GM19240 (cell line): ENCODE data around the gene ARPC5.

Experiments
- DNase-seq: peaks from one replicate; pipeline ENCODE4 v3.0.0; 2011; ENCODE audit warnings: low spot score; ENCODE audit not compliant: insufficient read length

The ARPC5 gene

DNA sequence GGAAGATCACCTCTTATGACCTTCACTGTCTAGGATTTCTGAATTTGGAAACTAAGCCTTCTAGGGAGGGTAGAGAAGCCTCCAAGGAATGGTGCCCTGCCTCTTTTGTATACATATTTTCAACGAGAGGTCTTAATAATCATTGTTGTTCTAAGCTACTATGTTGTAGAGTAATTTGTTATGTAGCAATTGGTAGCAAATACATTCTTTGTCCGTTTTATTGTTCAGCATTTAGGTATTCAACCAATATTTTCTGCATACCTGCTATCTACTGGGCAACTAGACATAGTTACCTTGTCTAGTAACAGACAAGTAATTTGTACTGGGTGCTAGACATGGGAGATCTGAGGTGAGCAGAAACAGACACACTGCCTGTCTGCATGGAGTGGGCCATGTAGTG, 24.6 kb downstream of the ARPC5 start:
- DNase-seq = no peak

DNA sequence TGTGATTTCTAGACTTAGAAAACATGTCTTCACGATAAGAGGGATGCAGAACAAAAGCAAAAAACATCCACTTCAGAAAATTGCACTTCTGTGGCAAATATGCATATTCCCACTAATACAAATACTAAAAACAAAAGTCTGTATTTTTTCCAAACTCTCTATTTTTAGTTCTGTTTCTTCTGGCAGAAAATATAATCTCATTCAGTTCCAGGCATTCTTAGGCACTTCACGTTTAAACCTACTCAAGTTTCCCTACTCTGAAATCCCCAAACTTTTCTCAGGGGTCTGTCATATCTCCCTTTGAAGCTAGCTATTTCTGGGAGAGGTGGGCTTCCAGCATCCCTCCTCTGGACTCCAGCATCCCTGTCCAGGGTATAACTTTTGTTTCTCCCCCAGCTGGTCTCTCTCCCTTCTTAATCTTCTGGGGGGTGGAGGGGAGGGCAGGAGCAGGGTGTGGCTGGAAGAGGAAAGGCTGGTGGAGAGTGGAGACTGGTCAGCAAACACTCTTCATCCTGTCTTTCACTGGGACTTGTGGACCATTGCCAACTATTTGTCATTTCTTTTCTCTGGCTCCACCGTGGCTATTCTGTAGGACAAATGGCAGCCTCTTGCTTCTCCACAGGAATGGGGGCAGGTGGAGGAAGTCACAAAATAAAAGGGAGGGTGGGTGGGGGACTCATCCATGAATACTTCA, 25.7 kb downstream of the ARPC5 start:
- no peak for DNase-seq

DNA sequence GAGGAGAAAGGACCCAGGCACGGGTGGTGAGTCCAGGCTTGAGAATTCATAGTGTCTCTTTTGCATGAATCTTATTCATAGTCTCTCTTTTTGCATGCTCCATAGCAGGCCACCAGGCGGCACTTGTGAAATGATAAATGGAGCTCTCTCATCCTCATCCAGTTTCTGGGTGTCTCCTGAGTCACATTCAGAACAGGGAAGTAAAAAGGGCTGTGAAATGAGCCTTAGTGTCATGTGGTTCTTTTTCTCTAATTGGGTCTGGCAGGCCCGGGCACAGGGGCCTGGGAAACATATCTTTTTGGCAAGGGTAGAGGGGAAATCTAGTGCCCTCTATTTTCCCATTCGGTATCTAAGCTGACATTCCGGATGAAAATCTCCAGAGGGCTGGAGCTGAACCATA, 26.3 kb downstream of the ARPC5 start:
- no peak for DNase-seq

DNA sequence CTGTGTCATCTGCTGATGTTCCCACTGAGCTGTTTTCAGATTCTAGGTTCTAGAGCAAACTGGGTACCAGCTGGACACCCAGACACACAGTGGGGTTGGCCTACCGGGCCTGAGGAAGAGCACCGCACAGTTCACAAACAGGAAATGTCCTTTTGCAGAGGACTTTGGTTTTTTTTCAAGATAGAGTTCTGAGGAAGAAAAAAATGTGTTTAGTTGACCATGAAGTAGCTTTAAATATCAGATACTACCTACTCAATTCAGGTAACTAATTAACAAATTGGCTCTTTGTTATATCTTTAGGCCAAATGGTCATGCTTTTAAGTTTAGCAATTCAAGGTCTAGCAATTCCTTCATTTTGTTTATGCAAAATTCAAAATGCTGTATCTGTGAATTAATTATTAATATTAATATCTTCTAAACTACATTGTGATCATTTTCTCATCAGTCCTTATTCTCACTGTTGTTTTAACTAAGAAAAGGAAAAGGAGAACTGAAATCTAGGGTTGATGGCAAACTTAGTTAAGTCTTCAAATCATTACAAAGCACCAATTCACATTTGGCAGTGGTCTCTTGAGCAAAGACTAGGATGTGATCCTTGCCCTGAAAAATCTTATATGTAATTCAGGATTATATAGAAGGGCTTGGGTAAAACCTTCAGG, 28.1 kb downstream of the ARPC5 start:
- no peak for DNase-seq

DNA sequence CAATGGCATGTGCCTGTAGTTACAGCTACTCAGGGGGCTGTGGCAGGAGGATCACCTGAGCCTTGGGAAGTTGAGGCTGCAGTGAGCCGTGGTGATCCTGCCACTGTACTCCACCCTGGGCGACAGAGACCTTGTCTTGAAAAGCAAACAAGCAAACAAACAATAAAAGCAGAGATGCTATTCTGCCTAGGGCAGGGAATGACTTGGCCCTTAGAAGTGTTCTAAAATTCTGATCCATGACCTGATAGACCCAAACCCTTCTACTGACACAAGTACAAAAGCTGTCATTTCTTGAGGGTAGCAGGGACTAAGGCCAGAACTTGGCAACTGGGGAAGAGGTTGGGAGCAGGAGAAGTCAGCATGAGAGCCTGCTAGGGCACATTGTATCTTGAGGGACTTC, 29.7 kb downstream of the ARPC5 start:
- DNase-seq = no peak

DNA sequence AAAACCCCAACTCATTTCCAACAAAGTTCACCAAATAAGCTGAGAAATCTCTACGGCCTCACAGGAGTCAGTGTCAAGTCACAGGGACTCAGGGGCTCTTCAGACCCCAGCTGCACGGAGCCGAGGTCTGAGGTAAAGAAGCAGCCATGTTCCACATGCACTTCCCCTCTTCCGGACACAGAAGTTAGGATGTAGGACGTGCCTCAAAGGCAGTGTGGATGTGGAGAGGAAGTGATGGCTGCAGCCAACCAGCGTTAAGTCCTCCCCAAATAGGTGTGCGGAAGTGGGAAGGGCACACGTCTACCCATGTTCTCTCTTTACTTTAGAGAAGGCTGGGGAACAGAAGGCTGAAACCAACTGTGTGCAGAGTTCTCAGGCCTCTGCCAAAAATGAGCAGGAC, 30.8 kb downstream of the ARPC5 start:
- DNase-seq = no peak

DNA sequence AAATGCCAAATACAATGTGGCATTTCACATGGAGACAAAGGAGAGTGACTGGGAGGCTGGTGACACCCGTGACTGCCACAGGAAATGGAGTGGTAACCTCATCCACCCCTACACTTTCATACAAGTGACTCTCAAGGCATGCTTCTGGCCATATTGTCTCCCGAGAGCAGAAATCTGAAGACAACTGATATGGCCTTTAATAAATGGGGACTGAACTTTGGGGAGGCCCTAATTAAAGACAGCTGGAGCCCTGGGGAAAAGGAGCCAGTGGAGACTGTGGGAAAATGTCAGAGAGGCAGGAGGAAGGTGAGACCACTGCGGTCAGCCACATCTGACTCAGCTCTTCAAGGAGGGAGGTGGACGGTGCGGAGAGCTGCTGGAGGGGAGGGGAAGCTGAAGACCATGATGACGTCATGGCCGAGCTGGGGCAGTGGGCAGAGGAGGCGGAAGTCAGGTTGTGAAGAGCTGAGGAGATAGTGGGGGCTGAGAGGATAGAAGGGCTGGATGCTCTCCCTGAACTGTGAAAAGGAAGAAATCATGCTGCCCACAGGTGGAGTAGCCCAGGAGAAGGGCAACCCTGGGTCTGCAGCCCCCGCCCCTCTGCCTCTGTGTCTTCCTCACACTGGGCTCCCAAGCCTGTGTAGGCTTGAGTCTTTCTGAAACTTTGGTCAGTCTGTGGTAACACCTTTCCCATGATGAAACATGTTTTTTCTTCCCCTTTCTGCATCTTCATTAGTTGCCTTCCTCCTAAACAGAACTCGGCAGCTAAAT, 31.4 kb downstream of the ARPC5 start:
- DNase-seq = no peak

DNA sequence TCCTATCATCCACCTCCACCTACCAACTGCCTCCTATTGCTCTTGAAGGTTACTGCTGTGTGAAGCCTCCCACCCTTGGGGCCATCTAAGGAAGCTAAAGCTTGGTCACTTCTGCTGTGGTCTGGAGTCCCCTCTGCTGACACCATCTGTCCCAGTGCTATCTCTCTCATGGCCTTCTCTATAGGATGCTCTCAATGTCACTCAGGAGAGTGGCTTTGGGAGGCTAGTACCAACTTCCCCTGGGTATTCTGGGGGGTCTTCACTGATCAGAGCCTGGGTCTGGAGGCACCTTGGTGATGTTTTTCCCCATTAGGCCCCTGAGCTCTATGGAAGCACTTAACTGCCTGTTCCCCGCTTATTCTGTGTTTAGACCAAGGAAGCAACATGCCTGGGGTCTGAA, 33.1 kb downstream of the ARPC5 start:
- no peak for DNase-seq

DNA sequence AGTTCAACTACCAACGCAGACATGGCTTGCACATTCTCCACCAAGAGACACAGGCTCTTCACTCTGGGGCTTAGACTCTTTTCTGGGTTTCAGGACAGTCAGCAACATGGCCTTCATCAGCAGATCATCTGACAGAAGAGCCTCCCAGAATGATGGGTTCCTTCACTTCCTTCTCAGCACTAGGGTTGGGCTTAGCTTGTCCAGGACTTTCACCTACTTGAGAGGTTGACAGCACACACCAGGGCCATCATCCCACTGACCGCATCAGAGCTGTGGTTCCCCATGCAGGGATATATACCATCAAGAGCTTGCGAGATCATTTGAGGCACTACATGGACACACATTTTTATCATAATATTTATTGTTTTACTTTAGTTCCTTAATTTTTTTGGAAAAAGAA, 34.9 kb downstream of the ARPC5 start:
- no peak for DNase-seq

DNA sequence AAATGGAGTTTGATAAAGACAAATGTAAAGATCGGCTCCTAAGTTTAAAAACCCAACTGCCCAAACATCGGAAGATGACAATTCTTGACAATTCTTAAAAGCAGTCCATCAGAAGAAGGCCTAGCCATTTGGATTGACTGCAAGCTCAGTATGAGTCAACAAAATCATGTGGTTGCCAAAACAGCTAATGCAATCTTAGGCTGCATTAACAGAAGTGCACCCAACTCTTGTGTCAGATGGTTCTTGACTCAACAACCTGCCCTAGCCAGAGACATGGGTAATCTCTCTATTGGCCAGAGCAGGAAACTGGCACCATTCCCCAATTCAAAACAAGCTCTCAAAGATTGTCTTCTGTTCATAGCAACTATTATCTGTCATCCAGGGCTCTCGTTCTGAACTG, 35.4 kb downstream of the ARPC5 start:
- no peak for DNase-seq

DNA sequence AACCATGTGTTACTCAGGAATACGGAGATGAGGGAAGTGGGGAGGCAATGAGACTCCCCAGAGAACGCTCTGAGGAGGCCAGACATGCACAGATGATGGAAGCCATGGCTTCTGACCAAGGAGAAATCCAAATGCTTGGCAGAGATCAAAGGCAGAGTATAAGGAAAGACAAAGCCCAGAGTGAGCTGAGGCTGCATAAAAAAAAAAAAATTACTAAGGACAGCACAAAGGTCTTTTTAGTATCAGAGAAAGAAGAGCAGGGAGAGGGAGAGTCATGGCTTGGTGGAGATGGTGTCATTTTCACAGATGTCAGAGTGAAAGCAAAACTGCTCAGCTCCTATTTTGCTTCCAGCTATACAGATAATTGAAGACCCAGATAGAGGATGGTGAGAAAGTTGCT, 37.2 kb downstream of the ARPC5 start:
- no peak for DNase-seq

DNA sequence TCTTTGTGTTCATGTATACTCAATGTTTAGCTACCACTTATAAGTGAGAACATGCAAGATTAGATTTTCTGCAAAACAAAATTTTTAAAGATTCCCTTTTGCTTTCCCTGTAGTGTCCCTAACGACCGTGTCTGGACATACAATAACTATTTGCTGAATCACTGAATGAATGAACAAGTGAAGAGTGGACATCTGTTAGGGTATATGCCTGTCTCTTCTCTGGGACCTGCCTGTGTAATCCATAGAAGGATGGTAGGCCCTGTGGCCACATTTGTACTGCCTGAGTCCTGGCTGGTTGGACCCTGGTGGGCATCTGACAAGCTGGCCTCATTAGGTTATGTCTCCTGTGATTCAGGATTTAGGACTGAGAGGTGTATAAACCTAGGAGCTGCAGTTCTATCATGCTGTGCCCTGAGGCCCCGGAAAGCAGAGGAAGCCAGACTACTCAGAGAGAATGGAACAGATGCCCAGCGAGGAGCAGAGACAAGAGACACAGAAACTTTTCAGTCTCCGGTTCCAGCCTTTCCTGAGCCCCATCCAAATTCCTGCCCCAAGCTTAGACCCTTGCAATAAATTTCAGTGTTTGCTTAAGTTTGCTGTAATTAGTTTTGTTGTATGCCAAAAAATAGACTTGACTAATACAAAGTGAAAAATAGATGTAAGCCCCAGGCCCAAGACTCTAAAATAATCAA, 37.8 kb downstream of the ARPC5 start:
- DNase-seq = no peak

DNA sequence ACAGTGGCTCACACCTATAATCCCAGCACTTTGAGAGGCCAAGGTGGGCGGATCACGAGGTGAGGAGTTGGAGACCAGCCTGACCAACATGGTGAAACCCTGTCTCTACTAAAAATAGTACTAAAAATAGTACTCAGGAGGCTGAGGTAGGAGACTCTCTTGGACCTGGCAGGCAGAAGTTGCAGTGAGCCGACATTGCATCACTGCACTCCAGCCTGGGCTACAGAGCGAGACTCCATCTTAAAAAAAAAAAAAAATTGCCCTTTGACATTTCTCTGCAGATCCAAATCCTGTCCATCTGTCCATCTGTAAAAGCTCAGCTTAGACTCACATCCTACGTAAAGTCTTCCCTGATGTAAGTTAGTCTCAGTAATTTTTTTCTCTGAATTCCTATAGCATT, 39.1 kb downstream of the ARPC5 start:
- no peak for DNase-seq

DNA sequence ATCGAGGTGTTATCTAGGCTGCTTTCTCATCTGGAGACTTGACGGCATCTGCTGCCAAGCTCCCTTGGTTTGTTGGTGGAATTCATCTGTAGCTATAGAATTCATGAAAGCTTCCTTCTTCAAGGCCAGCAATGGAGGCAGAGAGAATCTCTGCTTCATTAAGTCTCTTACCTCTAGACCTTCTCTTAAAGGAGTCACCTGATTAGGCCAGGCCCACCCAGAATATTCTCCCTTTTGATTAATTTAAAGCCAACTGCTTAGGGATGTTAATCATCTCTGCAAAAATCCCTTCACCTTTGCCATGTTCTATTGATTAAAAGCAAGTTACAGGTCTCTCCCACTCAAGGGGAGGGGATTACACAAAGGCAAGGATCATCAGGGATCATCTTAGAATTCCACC, 40.0 kb downstream of the ARPC5 start:
- DNase-seq = no peak

DNA sequence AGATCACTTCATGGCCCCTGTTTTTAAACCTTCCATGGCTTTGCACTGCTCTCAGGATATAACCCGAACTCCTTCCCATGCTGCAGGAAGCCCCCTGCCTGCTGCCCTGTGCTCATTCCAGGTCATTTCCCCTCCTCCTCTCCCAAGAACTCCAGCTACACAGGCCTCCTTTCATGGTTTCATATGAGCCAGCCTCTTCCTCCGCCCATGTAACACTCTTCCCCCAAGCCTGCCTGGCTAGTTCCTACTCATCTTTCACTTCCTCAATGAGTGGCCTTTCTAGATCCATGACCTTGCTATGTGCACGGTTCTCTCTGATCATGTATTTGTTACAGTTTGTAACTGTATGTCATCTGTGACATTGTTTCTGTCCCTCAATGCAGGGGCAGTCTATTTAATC, 42.2 kb downstream of the ARPC5 start:
- peak; percentile 14 for DNase-seq

DNA sequence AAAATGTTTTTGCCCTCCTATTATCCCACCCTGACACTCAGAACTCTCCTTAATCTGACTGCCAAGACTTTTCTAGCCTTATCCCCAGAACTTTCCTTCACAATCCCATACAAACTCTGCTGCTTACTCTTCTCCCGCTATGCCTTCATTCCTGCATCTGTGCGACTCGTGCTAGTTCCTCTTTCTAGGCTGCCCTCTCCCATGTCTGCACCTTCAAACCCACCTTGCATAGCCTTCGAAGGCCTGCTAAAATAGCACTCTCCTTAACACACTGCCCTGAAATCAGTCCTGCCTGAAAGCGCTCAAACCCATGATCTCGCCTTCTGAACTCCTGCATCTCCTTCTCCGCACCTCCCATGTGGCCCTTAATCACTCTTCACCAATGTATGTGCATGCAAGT, 42.9 kb downstream of the ARPC5 start:
- no peak for DNase-seq

DNA sequence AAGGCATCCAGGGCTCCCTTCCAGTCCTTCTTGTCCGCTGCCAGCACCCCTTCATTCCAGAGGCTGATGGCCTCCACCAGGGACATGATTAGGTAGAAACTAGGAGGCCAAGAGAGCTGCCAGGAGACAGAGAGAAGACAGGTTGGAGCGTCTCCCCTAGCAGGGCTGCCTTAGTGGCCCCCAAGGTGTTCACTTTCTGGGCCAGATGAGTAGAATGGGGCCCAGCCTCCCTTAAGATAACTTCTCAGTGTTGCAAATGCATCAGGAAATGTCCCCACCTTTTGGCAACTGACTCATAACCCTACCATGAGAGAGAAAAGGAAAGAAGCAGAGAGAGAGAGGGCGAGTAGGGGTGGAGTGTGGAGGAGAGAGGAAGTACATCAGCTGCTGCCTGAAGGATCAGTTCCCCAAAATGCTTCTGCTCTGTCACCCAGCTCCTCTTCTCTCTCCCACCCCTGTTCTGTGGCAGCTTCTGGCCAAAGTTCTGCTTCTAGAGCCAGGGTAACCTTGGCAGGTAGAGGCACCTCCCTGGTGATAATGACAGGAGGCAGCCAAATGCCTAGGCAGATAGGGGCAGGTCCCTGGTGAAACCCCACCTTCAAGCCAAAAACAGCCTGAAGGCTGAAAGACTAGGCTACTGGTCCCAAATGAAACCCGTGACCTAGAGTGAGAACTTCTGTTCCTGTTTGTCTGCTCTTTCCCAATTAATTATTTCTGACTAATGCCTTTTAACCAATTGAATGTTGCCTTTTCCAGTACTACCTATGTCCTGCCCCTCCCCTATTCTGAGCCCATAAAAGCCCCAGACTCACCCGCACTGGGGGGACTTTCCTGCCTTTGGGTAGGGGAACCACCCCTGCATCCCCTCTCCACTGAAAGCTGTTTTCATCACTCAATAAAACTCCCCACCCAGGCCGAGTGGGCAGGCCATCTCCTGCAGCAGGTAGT, 45.1 kb downstream of the ARPC5 start, which contains the start of gene NCF2:
Gene NCF2 (minus strand): TSS at position 216 of the 948 bp plus-strand sequence. CDS start 130 bp downstream, at position 86.
- DNase-seq = peak; percentile 64

DNA sequence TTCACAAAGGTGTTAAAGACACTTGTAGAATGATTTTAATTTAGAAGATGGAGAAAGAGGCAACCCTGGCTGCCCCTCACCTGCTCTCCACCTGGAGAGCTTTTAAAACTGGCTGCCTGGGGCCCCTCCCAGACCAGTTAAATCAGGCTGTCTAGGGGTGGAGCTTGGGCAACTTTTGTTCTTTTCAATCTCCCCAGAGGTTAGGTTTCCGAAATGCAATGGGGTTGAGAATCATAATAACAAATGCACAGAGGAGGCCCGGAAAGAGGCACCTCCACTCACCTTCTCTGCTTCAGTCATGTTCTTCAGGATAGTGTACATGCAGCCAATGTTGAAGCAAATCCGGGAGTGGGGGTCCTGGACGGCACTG, 45.7 kb downstream of the ARPC5 start:
- no peak for DNase-seq

DNA sequence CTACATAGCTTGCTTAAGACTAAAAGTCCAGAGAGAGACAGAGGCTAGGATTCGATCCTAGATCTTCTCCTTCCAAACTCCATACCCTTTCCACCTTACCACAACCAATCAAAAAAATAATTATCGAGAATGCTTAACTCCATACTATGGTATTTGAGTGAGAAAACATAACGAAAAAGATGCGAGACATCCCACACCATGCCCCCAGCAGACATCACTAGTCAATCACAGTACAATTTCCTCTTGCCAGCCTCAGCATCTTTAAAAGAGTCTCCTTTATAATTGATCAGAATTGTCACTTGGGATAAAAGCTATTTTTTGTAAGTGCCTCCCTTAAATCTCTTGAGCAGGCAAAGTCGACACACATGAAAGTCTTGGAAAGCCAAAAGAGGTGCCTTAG, 46.2 kb downstream of the ARPC5 start:
- DNase-seq = no peak

DNA sequence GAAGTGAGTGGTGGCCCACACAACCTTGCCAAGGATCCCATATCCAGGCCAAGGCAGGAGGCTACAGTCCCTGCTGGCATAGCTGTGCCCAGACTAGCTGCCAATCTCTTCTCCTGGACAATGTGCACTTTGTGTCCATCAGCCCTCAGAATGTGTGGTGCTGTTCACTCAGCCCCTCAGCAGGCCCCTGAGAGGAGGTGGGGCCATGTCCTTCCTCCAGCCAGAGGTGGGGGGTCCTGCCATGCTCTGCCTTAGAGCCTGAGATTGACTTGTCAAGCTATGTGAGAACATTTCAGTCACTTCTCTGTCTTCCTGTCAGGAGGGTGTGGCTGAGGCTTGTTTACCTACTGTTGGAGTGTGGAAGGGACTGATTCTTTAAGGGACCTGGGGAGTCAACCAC, 46.8 kb downstream of the ARPC5 start:
- no peak for DNase-seq

DNA sequence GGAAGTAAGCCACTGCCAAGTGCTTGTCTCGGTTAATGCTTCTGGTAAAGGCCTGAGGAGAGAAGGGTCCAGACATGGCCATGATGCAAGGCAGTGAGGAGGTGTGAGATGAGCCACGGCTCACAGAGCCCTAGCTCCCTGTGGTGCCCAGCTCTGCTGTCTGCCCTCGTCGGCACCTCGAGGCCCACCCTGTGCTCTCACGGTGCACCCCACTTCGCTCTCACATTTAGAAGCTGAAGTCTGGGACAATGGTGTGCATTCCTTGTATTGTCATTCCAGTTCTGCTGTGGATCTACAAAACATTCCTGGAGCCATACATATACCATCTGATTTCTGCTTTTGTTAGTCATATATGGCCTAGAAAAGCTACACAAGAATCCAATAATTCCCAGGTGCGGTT, 48.7 kb downstream of the ARPC5 start:
- DNase-seq = no peak
